Adrenal gland (tissue), 5 donors: ENCODE data around the gene UGT1A6.

Experiments used
- CTCF ChIP-seq, 6 experiments: fragments of 450-650 bp in 4 of 6; fragments of 200-600 bp in 2 of 6; sonication (generic) in 1 of 6; IDR thresholded peaks; 1 replicate in 5 of 6; 2 replicates in 1 of 6; pipeline versions ENCODE4 v1.5.1 to v1.8.0; 2016 to 2021; ENCODE audit warnings: antibody characterized with exemption in 6 of 6, mild to moderate bottlenecking in 2 of 6, moderate library complexity in 1 of 6
- POLR2A ChIP-seq, 2 donors: fragments of 450-650 bp; IDR thresholded peaks; one replicate each; pipeline ENCODE4 v1.6.1; 2017; ENCODE audit warnings: antibody characterized with exemption in 2 of 2, mild to moderate bottlenecking in 2 of 2, moderate library complexity in 1 of 2
- donor health status: DM: no; HTN: no; CAD: no.

- no peak for TF ChIP-seq POLR2A (IDR thresholded peaks at IDR 0.05)
- TF ChIP-seq CTCF (IDR thresholded peaks at IDR 0.05), result no peak
Observed at GRCh38 chr2:233800208-233800607, 107.5 kb downstream of the UGT1A6 start.
